NT2/D1 (cell line): ENCODE data around the gene ABCD3.

Experiments used
- SUZ12 ChIP-seq: IDR thresholded peaks from 2 replicates; pipeline ENCODE4 v1.6.1; 2011; ENCODE audit not compliant: insufficient read length, insufficient read depth; ENCODE audit errors: extremely low read depth
- YY1 ChIP-seq: IDR thresholded peaks from 2 replicates; pipeline ENCODE4 v1.6.1; 2011; ENCODE audit not compliant: insufficient read length, insufficient read depth
- ZNF274 ChIP-seq: IDR thresholded peaks from 2 replicates; pipeline ENCODE4 v1.6.1; 2011; ENCODE audit warnings: mild to moderate bottlenecking, low read depth, low read length

- TF ChIP-seq YY1 (no peak), ZNF274 (no peak), SUZ12 (no peak)
Measured at GRCh38 chr1:94528826-94529225, 110.6 kb downstream of the ABCD3 start.
